ENCODE data around the gene NAPA. TPM values are rescaled to one million over a fixed set of nuclear protein-coding genes. Genes with fewer than 3 reads are reported as not detected.

Gene NAPA
- total and polyA plus RNA-seq, 2 of the 13 experiments (the other 11 are each of a cell fraction or from before 2014, with no cell fraction given) = 32.6 to 65.9 TPM

DNA sequence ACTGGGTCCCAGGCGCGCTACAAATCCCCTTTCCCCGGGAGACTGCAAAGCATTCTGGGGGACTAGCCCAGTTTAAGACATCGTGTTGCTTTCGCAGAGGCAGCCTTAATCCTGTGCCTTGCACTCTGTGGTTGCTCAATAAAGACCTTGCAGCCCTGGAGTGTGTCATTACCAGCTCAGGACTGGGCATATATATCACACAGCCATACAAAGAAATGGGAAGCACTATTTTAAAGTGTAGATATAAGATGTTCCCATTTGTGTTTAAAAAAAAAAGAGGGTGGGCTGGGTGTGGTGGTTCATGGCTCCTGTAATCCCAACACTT lies 11.1 kb downstream of the NAPA start (continued):
- TF ChIP-seq, protein P1, sequence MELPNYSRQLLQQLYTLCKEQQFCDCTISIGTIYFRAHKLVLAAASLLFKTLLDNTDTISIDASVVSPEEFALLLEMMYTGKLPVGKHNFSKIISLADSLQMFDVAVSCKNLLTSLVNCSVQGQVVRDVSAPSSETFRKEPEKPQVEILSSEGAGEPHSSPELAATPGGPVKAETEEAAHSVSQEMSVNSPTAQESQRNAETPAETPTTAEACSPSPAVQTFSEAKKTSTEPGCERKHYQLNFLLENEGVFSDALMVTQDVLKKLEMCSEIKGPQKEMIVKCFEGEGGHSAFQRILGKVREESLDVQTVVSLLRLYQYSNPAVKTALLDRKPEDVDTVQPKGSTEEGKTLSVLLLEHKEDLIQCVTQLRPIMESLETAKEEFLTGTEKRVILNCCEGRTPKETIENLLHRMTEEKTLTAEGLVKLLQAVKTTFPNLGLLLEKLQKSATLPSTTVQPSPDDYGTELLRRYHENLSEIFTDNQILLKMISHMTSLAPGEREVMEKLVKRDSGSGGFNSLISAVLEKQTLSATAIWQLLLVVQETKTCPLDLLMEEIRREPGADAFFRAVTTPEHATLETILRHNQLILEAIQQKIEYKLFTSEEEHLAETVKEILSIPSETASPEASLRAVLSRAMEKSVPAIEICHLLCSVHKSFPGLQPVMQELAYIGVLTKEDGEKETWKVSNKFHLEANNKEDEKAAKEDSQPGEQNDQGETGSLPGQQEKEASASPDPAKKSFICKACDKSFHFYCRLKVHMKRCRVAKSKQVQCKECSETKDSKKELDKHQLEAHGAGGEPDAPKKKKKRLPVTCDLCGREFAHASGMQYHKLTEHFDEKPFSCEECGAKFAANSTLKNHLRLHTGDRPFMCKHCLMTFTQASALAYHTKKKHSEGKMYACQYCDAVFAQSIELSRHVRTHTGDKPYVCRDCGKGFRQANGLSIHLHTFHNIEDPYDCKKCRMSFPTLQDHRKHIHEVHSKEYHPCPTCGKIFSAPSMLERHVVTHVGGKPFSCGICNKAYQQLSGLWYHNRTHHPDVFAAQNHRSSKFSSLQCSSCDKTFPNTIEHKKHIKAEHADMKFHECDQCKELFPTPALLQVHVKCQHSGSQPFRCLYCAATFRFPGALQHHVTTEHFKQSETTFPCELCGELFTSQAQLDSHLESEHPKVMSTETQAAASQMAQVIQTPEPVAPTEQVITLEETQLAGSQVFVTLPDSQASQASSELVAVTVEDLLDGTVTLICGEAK (IDR thresholded peaks at IDR 0.05) = no peak
- TF ChIP-seq, protein P1 (CRISPR knock-in tag; IDR thresholded peaks at IDR 0.05) = no peak
- no peak for TF ChIP-seq ZNF121 (CRISPR knock-in tag; IDR thresholded peaks at IDR 0.05)
- TF ChIP-seq NFIC (IDR thresholded peaks at IDR 0.05; ENCODE audit: low read length) = no peak
- TF ChIP-seq JUNB (CRISPR knock-in tag; IDR thresholded peaks at IDR 0.05; ENCODE audit: borderline replicate concordance) = no peak
- no peak for TF ChIP-seq ZNF383 (CRISPR knock-in tag; IDR thresholded peaks at IDR 0.05; ENCODE audit: borderline replicate concordance)
- no peak for TF ChIP-seq POGZ (CRISPR knock-in tag; IDR thresholded peaks at IDR 0.05)
- no peak for TF ChIP-seq ZNF431 (CRISPR knock-in tag; IDR thresholded peaks at IDR 0.05; ENCODE audit: borderline replicate concordance, low read depth)
- no peak for TF ChIP-seq ZNF605 (CRISPR knock-in tag; IDR thresholded peaks at IDR 0.05)
